GM20000 (cell line): Measurements from ENCODE around the gene HNRNPDL.
A peak's percentile ranks its signal among the peaks of the same experiment; 100 is the strongest.

Source experiments
- DNase-seq: peaks from one replicate; pipeline ENCODE4 v3.0.0; 2012; ENCODE audit warnings: low spot score
- CTCF ChIP-seq: IDR thresholded peaks from 2 replicates; pipeline ENCODE4 v1.5.1; 2012; ENCODE audit warnings: mild to moderate bottlenecking, control low read depth; ENCODE audit errors: extremely low read depth, missing control alignments

HNRNPDL gene

GRCh38 chr4:82431831-82432230 lies 1.6 kb upstream of the HNRNPDL start:
- no peak for DNase-seq
- TF ChIP-seq CTCF: no peak

GRCh38 chr4:82430964-82431745 lies 893 bp upstream of the HNRNPDL start:
- no peak for TF ChIP-seq CTCF
- DNase-seq: peak; percentile 23

GRCh38 chr4:82429728-82430192 lies 502 bp downstream of the HNRNPDL start:
- no peak for TF ChIP-seq CTCF
- no peak for DNase-seq

GRCh38 chr4:82428969-82429727 lies 1.1 kb downstream of the HNRNPDL start:
- DNase-seq: peak; percentile 97
- TF ChIP-seq CTCF: peak; percentile 95

- DNase-seq: no peak
- TF ChIP-seq CTCF: no peak
Measured at GRCh38 chr4:82428526-82428968, 1.7 kb downstream of the HNRNPDL start.

GRCh38 chr4:82425478-82425877 lies 4.8 kb downstream of the HNRNPDL start:
- TF ChIP-seq CTCF: no peak
- DNase-seq: no peak
